ENCODE data around the gene RBM47.
"Not testable (repeated sequence)": the region's sequence is repeated elsewhere in the genome, so short reads cannot be mapped to it uniquely, and the experiment has no call there.

The RBM47 gene

GRCh38 chr4:40481977-40482376 is 147.7 kb downstream of the RBM47 start:
- no peak for DNase-seq

GRCh38 chr4:40480291-40480690 is 149.4 kb downstream of the RBM47 start:
- no peak for DNase-seq

- no peak for DNase-seq
Observed at GRCh38 chr4:40479378-40479777, 150.3 kb downstream of the RBM47 start.

GRCh38 chr4:40475609-40476008 is 154.1 kb downstream of the RBM47 start:
- no peak for DNase-seq

- no peak for DNase-seq
Observed at GRCh38 chr4:40473578-40474388, 155.9 kb downstream of the RBM47 start.

GRCh38 chr4:40471923-40472322 is 157.7 kb downstream of the RBM47 start:
- no peak for DNase-seq

- DNase-seq: no peak
Observed at GRCh38 chr4:40466789-40467188, 162.9 kb downstream of the RBM47 start.

- DNase-seq: no peak
Observed at GRCh38 chr4:40462326-40462725, 167.3 kb downstream of the RBM47 start.

GRCh38 chr4:40461879-40462278 is 167.8 kb downstream of the RBM47 start:
- DNase-seq: no peak

GRCh38 chr4:40461062-40461461 is 168.6 kb downstream of the RBM47 start:
- no peak for DNase-seq

- no peak for DNase-seq
Observed at GRCh38 chr4:40458683-40459082, 171.0 kb downstream of the RBM47 start.

GRCh38 chr4:40458109-40458508 is 171.6 kb downstream of the RBM47 start:
- DNase-seq: no peak

- no peak for DNase-seq
Observed at GRCh38 chr4:40455340-40455902, 174.2 kb downstream of the RBM47 start.

- no peak for DNase-seq
Observed at GRCh38 chr4:40454816-40455215, 174.8 kb downstream of the RBM47 start.

- DNase-seq: no peak
Observed at GRCh38 chr4:40453912-40454311, 175.8 kb downstream of the RBM47 start.

GRCh38 chr4:40448875-40449274 is 180.8 kb downstream of the RBM47 start:
- DNase-seq: no peak

- no peak for DNase-seq
Observed at GRCh38 chr4:40446839-40447238, 182.8 kb downstream of the RBM47 start.

GRCh38 chr4:40446261-40446750 is 183.4 kb downstream of the RBM47 start:
- DNase-seq: not testable (repeated sequence)

- DNase-seq: no peak
Observed at GRCh38 chr4:40445671-40446070, 184.0 kb downstream of the RBM47 start.

GRCh38 chr4:40441430-40441829 is 188.2 kb downstream of the RBM47 start:
- DNase-seq: no peak

- no peak for DNase-seq
Observed at GRCh38 chr4:40439519-40439918, 190.1 kb downstream of the RBM47 start.

- DNase-seq: no peak
Observed at GRCh38 chr4:40438384-40439026, 191.2 kb downstream of the RBM47 start.

GRCh38 chr4:40437741-40438383 is 191.8 kb downstream of the RBM47 start:
- DNase-seq: no peak

Data from activated naive CD4-positive, alpha-beta T cell treated with anti-CD3 and anti-CD28 coated beads, Interleukin-2, amount 50 U/mL, for 16 hours (primary cell).